GM18909 (cell line): ENCODE measurements around the gene HORMAD2.

ENCODE experiments used
- ATAC-seq: cut with Tn5 transposase; IDR thresholded peaks from one replicate; pipeline ENCODE4 v1.9.1; 2021; ENCODE audit warnings: mild to moderate bottlenecking; ENCODE audit not compliant: unreplicated experiment, poor library complexity

HORMAD2 gene

GRCh38 chr22:30079952-30080533 lies at the start of gene HORMAD2:
TSS of gene HORMAD2 (plus strand) at chr22:30080464. CDS start at chr22:30093953, 13,489 bp downstream.
- ATAC-seq: no peak

DNA sequence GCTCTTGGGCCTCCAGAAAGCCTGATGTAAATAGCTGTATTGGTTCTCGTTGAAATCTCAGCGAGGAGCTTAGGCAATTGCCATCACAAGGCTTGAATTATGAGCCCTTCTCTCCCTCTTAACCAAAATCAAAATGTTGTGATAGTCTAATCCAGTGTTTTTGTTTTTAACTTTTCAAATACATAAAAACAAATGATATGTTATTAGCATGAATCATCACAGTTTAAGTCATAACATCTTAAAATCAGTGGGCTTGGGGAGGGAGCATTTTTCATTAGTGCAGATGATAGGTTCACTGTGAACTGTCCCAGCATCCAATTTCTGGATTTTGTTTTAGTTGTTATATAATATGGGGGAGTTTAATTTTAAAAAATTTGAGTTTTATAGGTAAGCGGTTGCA lies 48.9 kb upstream of the HORMAD2 start:
- ATAC-seq: no peak

DNA sequence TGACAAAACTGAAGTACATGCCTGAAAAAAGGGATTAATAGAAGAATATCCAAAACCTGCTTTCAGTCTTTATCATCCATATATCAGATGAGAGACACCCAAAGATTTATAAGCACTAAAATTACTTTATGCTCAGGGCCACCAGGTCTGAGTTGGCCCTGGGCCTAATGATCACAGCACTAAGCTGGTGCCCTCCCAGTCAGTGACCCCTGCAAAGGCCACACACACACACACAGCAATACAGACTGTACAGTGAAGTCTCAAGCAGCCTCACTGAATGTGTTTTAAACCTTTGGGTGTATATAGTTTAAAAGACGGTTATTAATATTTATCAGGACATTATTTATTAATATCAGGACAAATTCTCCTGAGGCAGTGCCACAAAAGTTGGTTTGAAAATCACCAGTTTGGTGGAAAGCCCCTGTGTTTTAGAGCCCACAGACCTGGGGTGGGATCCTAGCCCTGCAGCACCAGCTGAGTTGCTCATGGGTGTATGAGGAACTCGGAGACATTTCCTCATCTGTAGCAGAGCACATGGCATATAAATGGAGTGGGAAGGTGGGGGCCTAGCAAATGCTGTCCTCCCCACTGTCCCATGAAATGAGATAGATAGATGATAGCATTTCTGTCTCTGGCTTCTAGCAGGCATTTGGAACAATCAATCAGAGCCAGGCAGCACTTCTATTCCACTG lies 48.4 kb upstream of the HORMAD2 start:
- ATAC-seq: no peak

DNA sequence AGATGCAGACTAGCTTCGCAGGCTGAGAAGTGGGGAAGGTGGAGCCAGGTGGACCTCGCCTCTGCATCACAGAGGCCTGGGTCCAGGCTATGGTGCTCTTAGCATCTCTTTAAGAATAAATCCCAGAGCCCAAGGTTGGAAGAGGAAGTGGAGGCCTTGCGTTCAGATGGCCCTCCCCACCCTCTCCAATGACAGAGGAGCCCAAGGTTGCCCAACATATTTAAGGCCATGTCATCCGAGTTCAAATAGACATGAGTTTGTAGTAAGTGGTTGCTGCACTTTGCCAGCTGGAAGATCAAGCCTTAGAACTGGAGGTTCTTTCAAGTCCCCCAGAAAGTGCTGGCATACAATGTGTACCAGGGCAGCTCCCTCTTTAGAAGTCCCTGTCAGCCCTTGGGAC lies 47.1 kb upstream of the HORMAD2 start:
- no peak for ATAC-seq

GRCh38 chr22:30033901-30034300 lies 46.4 kb upstream of the HORMAD2 start:
- no peak for ATAC-seq

- no peak for ATAC-seq
These were observed 43.6 kb upstream of the HORMAD2 start for GRCh38 chr22:30036656-30037055.

DNA sequence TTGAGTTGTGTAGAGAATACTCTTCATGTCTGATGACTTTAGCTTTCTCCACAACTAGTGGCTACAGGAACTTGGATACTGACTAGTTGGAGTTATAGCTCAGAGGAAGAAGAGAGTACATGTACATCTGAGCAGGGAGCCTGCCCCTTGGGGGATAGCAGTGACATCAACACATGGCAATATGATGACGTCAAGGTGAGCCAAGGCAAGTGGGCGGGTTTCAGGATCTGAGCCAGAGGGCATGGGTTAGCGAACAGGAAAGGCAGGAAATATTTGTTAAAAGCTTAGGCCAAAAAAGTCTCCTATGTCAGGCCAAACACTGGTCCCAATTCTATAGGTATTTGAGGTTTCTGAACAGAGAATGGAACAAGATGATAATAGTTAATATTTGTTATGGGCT lies 42.0 kb upstream of the HORMAD2 start:
- no peak for ATAC-seq

- no peak for ATAC-seq
These were observed 39.6 kb upstream of the HORMAD2 start for GRCh38 chr22:30040499-30041260.

DNA sequence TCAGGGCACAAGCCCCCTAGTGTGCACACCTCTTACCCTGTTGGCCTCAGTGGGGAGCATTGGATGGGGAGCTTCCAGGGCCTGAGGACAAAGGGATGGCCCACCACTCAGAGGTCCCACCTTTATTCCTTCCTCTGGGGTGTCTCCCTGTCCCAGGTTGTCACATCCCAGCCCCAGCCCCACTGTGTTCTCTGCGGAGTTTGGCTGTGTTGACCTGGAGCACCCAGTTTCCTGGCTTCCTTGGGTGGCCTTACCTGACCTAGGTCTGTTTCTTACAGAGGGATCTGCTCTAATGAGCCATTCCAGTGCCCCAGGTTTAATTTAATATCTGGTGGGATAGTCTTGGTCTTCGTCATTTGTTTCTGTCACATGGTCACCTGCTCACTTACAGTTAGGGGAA lies 38.8 kb upstream of the HORMAD2 start:
- no peak for ATAC-seq

DNA sequence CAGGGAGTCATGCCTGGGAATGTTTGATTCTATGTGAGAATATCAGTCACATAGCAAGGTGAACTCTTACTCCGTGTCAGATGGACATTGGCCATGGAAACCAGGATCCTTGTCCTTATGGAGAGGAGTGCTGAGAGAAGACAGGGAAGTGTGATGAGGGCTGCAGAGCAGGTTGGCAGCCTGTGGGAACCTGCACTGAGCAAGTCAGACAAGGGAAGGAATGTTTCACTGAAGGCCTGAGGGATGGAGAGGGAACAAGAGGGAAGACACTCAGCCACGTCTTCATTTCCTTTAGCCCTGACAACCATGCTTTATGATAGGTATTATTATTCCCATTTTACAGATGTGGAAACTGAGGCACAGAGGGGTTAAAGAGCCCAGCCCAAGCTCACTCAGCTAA lies 38.4 kb upstream of the HORMAD2 start:
- no peak for ATAC-seq

- ATAC-seq: no peak
These were observed 37.1 kb upstream of the HORMAD2 start for GRCh38 chr22:30043161-30043560.

GRCh38 chr22:30044369-30044768 lies 35.9 kb upstream of the HORMAD2 start:
- no peak for ATAC-seq

DNA sequence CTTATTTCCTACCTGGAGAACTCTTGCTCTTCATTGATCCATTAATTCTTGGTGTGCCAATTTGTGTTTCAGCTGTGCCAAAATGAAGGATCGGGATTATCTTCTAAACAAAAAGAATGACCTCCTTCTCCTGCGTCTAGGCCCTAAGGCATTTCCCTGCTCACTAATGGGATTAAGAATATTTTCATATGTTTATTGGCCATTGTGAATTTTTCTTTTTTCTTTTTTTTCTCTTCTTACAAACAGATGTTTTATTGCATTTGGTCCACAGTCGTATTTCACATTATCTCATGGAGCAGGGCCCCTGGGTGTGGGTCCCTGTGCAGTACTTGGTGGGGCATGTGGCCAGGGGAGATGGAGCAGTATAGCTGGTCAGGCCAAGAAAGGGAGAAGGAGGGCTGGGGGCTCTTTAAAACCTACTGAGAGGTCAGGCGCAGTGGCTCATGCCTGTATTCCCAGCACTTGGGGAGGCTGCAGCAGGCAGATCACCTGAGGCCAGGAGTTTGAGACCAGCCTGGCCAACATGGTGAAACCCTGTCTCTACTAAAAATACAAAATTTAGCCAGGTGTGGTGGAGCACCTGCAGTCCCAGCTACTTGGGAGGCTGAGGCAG lies 35.3 kb upstream of the HORMAD2 start:
- no peak for ATAC-seq

DNA sequence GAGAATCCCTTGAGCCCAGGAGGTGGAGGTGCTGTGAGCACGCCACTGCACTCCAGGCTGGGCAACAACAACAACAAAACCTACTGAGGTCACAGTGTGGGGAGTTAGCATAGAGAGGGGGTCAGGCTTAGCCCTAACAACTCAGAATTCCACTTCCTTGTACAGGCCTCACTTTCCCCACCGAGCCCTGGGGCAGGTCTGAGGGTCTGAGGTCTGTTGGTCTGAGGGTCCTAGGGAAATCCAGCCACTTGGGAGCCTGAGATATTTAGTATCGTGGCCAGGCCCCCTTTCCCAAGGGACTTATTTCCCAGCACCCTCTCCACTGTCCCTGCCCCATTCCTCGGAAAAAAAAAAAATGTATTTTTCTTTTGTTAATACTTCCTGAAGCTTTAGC lies 34.8 kb upstream of the HORMAD2 start:
- ATAC-seq: no peak

DNA sequence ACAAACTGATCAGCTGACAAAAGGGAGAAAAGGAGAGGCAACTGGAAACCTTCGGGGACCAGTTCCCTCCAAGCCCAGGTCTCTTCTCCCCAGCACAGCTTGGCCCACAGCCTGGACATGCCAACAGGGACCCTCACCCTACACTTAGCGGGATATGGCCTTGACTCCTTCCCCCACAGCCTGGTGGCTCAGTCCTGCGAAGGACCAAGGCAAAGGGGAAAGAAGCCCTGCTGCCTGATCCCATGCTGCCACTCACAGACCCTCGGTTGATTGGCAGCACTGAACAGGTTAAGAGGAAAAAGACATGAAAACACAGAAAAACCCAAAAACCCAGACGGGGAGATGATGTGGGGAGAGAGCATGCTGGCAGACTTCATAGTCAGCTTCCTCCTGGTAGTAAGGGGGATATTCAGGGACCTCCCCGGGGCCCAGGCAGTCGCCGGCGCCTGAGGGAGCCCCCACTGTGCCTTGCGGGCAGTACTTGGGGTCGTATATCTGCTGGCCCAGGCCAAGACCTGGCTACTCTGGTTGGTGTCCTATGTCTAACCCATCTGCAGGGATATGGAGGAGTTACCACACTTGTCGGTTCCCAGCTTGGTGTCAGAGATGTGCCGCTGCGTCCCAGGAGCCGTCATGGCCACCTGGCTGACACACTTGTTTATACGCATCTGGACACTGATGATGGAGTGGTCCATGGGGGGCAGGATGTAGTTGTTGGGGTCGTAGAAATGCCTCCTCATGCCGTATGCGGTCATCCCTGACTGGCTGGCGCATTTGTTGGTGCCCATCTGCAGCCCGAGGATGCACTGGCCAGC lies 34.2 kb upstream of the HORMAD2 start:
- no peak for ATAC-seq

DNA sequence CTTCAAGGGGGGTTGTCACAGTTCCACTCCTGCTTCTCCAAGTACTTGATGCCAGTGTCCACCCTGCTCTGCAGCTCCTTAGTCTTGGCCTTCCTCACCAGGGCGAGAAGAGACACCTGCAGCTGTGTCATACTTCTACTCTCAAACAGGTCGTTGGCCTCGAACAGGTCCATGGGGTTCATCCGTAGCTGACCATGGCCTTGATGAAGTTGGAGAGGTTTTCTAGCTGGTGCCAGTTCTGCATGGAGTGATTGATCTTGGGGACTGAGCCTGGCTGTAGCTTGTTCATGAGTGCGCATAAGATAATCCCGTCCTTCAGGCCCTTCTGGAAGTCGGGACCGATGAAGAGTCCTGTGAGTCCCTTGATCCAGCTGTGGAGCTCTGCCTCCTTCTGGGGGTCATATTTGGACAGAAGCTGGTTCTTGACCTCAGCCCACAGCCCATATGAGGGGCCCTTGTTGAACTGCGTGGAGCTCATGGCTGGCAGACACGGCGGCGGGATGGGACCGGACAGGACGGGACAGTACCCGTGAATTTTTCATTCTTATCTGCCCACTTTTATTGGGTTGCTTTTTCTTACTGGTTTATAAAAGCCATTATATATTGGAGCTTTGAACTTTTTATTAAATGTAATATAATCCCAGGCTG lies 33.4 kb upstream of the HORMAD2 start:
- ATAC-seq: no peak

DNA sequence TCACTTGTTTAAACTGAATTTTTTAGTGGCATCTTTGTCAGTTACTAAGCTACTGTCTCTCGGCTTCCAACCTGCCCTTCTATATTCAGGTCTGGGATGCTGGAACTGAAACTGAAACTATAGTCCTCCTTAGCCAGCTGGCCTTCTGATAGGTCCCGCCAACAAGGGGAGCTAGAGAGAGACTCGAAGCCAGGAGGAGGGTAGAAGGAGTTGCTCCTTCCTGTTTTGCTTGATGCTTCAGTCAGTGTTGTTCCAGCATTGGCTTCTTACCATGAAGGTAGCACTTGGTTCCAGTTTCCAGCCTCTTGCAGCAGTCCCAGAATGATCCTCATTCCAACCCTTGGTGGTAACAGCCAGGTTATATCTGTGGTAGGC lies 32.9 kb upstream of the HORMAD2 start:
- no peak for ATAC-seq

- ATAC-seq: no peak
These were observed 31.6 kb upstream of the HORMAD2 start for GRCh38 chr22:30048681-30049080.

GRCh38 chr22:30054067-30054763 lies 26.0 kb upstream of the HORMAD2 start:
- ATAC-seq: no peak

DNA sequence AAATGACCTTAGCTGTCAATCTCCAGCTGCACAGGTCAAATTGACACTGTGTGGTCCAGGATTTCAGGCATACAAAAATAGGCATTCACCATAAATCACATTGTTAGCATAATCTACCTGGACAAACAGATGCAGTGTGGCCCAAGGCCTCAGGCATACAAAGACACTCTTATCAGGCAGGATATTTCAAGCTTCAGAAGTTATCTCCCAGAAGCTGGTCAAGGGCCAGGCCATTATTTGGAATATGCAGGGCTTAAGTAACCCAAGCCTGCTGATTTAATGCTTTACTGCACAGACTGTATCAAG lies 25.5 kb upstream of the HORMAD2 start:
- ATAC-seq: no peak
